ENCODE results near the gene ARHGEF11. TPM values are rescaled to one million over a fixed set of nuclear protein-coding genes. Genes with fewer than 3 reads are reported as not detected.
A peak's percentile ranks its signal among the peaks of the same experiment; 100 is the strongest.

The ARHGEF11 gene
- total and polyA plus RNA-seq, 2 donors (not counting 1 experiment from before 2014, with no cell fraction given) = 1.0 to 4.6 TPM

DNA sequence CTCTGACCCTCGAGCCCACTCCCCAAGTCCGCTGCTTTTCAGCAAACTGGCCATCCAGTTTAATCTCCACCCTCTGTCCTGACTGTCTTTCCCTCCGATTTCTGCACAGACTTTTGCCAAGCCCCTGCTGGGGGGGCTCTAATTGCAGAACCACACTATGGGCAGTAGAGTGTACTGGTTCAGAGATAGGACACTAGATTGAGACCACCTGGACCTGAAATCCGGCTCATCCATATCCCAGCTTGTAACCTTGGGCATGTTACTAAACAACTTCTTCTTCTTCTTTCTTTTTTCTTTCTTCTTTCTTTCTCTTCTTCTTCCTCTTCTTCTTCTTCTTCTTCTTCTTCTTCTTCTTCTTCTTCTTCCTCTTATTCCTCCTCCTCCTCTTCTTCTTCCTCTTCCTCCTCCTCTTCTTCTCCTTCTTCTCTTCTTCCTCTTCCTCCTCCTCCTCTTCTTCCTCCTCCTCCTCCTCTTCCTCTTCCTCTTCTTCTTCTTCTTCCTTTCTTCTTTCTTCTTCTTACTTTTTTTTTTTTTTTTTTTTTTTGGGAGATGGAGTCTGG lies 117.4 kb downstream of the ARHGEF11 start:
- H3K4me2 ChIP-seq (replicated peaks; ENCODE audit: low read depth, low read length, poor library complexity, severe bottlenecking) = peak overlapping the region; percentile 40
- Mint-ChIP-seq H3K4me1 (peaks cover 13% of the 10 kb centered on the region), H3K27me3 (peaks cover 78% of the 10 kb centered on the region), H3K27ac (no peak overlapping the region), H3K9me3 (ENCODE audit: insufficient read depth) (no peaks in the 10 kb centered on the region), H3K4me3 (no peak overlapping the region)
- peaks cover 15 to 19% of the 10 kb centered on the region in 2 donors for H3K4me1 ChIP-seq (ENCODE audit: control insufficient read depth in 2 of 2, insufficient read depth in 2 of 2, low read length in 2 of 2)
- H3K9me3 ChIP-seq (ENCODE audit: control extremely low read depth in 1 of 3, control insufficient read depth in 2 of 3, insufficient read depth in 1 of 3, low read length in 2 of 3) = no peaks in the 10 kb centered on the region
- POLR2A ChIA-PET = no interaction called here
- peaks cover 0 to 66% (median 22%) of the 10 kb centered on the region in 4 experiments for H3K27me3 ChIP-seq (replicated peaks in 1 of 4; ENCODE audit: control extremely low read depth in 1 of 4, control insufficient read depth in 3 of 4, insufficient read depth in 4 of 4, low read length in 3 of 4)
- no peaks in the 10 kb centered on the region for H4K20me1 ChIP-seq (ENCODE audit: control insufficient read depth, insufficient read depth, low read length, poor library complexity, severe bottlenecking)
- no peak overlapping the region for H2AFZ ChIP-seq (ENCODE audit: insufficient read depth, low read depth, low read length, poor library complexity, severe bottlenecking)
- WGBS (ENCODE audit: insufficient coverage) = 19% methylated on average over 3 of the region's 4 CpGs
- no peak overlapping the region for H3K9ac ChIP-seq (ENCODE audit: low read length)
- TF ChIP-seq EZH2 (IDR thresholded peaks at IDR 0.05; ENCODE audit: borderline replicate concordance, insufficient read depth, low read depth, low read length, poor library complexity, severe bottlenecking) = no peak
- TF ChIP-seq, protein P1, sequence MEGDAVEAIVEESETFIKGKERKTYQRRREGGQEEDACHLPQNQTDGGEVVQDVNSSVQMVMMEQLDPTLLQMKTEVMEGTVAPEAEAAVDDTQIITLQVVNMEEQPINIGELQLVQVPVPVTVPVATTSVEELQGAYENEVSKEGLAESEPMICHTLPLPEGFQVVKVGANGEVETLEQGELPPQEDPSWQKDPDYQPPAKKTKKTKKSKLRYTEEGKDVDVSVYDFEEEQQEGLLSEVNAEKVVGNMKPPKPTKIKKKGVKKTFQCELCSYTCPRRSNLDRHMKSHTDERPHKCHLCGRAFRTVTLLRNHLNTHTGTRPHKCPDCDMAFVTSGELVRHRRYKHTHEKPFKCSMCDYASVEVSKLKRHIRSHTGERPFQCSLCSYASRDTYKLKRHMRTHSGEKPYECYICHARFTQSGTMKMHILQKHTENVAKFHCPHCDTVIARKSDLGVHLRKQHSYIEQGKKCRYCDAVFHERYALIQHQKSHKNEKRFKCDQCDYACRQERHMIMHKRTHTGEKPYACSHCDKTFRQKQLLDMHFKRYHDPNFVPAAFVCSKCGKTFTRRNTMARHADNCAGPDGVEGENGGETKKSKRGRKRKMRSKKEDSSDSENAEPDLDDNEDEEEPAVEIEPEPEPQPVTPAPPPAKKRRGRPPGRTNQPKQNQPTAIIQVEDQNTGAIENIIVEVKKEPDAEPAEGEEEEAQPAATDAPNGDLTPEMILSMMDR (IDR thresholded peaks at IDR 0.05) = peak; percentile 20
- intact Hi-C loops (cut with micrococcal nuclease) = no loop called here
- H3K79me2 ChIP-seq (ENCODE audit: control insufficient read depth, insufficient read depth, low read length) = no peaks in the 10 kb centered on the region
- H3K36me3 ChIP-seq (replicated peaks in 1 of 2; ENCODE audit: control extremely low read depth in 1 of 2, control insufficient read depth in 1 of 2, extremely low read depth in 1 of 2, insufficient read depth in 2 of 2, low read length in 1 of 2) = no peaks in the 10 kb centered on the region
- H3K4me3 ChIP-seq (ENCODE audit: control extremely low read depth in 1 of 5, extremely low read depth in 1 of 5, insufficient read depth in 1 of 5, low read depth in 2 of 5, low read length in 4 of 5) = no peak overlapping the region
- DNase-seq = no peak
- CTCF ChIA-PET = interaction anchor here (1.3 to 1.5 kb wide), 2 partner anchors 12 to 38 kb away, joined by 4 read pairs; no protein-coding TSS in a partner anchor
- H3K27ac ChIP-seq (ENCODE audit: low read length in 2 of 2) = no peak overlapping the region
- ATAC-seq (ENCODE audit: low read depth) = no peak

DNA sequence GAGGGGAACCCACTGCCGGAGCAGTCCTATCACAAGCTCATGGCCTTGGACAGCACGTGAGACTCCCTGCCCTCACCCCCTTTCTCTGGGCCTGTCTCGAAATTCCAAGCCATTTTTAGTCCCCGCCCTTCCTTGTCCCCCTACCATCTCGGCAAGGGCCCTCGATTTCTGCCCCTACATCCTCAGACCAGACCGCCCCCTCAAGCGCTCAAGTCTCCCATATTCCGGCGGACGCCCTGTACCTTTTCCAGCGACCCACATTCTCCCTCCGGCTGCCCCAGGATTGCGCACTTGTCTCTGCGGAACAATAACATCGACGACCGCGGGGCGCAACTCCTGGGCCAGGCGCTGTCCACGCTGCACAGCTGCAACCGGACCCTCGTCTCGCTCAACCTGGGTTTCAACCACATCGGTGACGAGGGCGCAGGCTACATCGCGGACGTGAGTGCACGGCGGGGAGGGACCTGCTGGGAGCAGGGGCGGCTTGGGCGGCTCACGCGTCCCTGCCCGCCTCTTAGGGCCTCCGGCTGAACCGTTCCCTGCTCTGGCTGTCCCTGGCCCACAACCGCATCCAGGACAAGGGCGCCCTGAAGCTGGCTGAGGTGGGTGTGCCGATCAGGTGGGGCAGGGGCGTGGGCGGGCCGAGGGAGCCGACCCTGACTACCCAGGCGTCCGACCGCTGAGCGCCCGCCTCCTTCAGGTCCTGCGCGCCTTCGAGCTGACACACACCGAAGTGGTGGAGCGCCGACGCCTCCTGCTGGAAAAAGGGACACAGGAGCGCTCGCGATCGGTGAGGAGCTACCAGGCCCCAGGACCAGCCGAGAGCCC lies 118.1 kb downstream of the ARHGEF11 start:
- H3K4me1 Mint-ChIP-seq = peaks cover 15% of the 10 kb centered on the region
- no peaks in the 10 kb centered on the region for H4K20me1 ChIP-seq (ENCODE audit: control insufficient read depth, insufficient read depth, low read length, poor library complexity, severe bottlenecking)
- H3K36me3 ChIP-seq (replicated peaks in 1 of 2; ENCODE audit: control extremely low read depth in 1 of 2, control insufficient read depth in 1 of 2, extremely low read depth in 1 of 2, insufficient read depth in 2 of 2, low read length in 1 of 2) = no peaks in the 10 kb centered on the region
- H2AFZ ChIP-seq (ENCODE audit: insufficient read depth, low read depth, low read length, poor library complexity, severe bottlenecking) = peak overlapping the region; percentile 19
- H3K27me3 ChIP-seq (replicated peaks in 1 of 4; ENCODE audit: control extremely low read depth in 1 of 4, control insufficient read depth in 3 of 4, insufficient read depth in 4 of 4, low read length in 3 of 4) = peaks cover 0 to 70% (median 27%) of the 10 kb centered on the region in 4 experiments
- H3K27ac ChIP-seq (ENCODE audit: low read length in 2 of 2) = no peak overlapping the region
- 6% methylated on average over 64 of the region's 64 CpGs for WGBS (ENCODE audit: insufficient coverage)
- no peak overlapping the region for H3K4me3 Mint-ChIP-seq
- H3K4me3 ChIP-seq (ENCODE audit: control extremely low read depth in 1 of 5, extremely low read depth in 1 of 5, insufficient read depth in 1 of 5, low read depth in 2 of 5, low read length in 4 of 5) = peak overlapping the region in 1 of 5 experiments; percentile 24
- intact Hi-C loops (cut with micrococcal nuclease) = no loop called here
- H3K4me1 ChIP-seq (ENCODE audit: control insufficient read depth in 2 of 2, insufficient read depth in 2 of 2, low read length in 2 of 2) = peaks cover 15 to 19% of the 10 kb centered on the region in 2 donors
- POLR2A ChIA-PET = no interaction called here
- CTCF ChIA-PET = interaction anchor here (1.3 to 1.5 kb wide), 2 partner anchors 13 to 37 kb away, joined by 4 read pairs; no protein-coding TSS in a partner anchor
- DNase-seq = peak; percentile 48
- peak overlapping the region; percentile 40 for H3K4me2 ChIP-seq (replicated peaks; ENCODE audit: low read depth, low read length, poor library complexity, severe bottlenecking)
- TF ChIP-seq EZH2 (IDR thresholded peaks at IDR 0.05; ENCODE audit: borderline replicate concordance, insufficient read depth, low read depth, low read length, poor library complexity, severe bottlenecking) = no peak
- TF ChIP-seq, protein P1 (IDR thresholded peaks at IDR 0.05) = no peak
- peaks cover 78% of the 10 kb centered on the region for H3K27me3 Mint-ChIP-seq
- H3K9me3 ChIP-seq (ENCODE audit: control extremely low read depth in 1 of 3, control insufficient read depth in 2 of 3, insufficient read depth in 1 of 3, low read length in 2 of 3) = no peaks in the 10 kb centered on the region
- no peak overlapping the region for H3K9ac ChIP-seq (ENCODE audit: low read length)
- H3K79me2 ChIP-seq (ENCODE audit: control insufficient read depth, insufficient read depth, low read length) = no peaks in the 10 kb centered on the region
- no peak for ATAC-seq (ENCODE audit: low read depth)
- H3K9me3 Mint-ChIP-seq (ENCODE audit: insufficient read depth) = no peaks in the 10 kb centered on the region
- no peak overlapping the region for H3K27ac Mint-ChIP-seq

Measured in B cell (primary cell).